GM23248 (cell line): ENCODE data around the gene CFAP99.

ENCODE experiments used
- EZH2 ChIP-seq: fragments of 200-600 bp; sonication (generic); IDR thresholded peaks from 2 replicates; pipeline ENCODE4 v1.6.1; 2018; ENCODE audit warnings: antibody characterized with exemption, mild to moderate bottlenecking; ENCODE audit not compliant: insufficient read depth, poor library complexity, severe bottlenecking
- EZH2phosphoT487 ChIP-seq: fragments of 200-600 bp; sonication (generic); IDR thresholded peaks from 2 replicates; pipeline ENCODE4 v1.6.1; 2018; ENCODE audit warnings: antibody characterized with exemption, moderate library complexity, mild to moderate bottlenecking, low read depth; ENCODE audit not compliant: insufficient read depth

DNA sequence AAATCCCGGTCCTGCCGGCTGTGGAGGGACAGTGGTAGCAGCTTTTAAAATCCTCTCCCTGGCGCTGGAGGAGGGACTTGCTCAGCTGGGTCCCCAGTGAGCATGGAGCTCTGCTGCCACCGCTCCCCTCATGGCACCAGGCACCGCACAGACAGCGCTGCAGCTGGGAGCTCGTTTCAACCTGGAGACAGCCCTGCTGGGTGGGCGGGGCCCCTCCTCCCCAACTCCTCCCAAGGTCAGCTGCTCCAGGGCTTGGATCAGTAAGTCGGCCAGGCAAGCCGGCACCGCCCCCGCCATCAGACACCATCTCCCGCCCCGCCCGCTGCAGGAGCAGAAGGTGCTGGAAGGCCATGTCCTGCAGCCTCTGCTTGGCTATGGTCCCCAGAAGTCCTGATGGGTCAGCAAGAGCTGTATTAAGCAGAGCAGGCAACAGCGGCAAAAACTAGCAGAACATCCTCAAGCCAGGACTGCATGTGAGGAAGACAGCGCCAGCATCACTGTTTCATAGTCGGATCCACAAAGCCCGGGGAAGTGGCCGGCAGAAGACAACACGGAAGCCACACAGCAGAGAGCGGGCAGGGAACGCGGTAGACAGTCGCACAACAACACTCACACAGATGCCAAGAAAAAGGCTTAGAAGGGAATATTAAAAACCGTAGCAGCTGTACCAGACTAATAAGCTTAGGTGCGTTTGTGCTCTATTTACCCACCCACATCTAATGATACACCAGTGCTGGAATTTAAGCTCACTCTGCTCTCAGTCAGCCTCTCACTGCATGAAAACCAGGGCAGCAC, 16.5 kb upstream of the CFAP99 start:
- TF ChIP-seq EZH2phosphoT487, result no peak
- no peak for TF ChIP-seq EZH2
